Thyroid gland (tissue), 4 donors: ENCODE data around the gene TDO2. TPM values are rescaled to one million over a fixed set of nuclear protein-coding genes. Genes with fewer than 3 reads are reported as not detected.
"Not testable (repeated sequence)": the region's sequence is repeated elsewhere in the genome, so short reads cannot be mapped to it uniquely, and the experiment has no call there.

Source experiments
- DNase-seq, 2 donors: peaks; one replicate each; pipeline ENCODE4 v3.0.0-alpha.2; 2019
- H3K27ac ChIP-seq, 3 donors: fragments of 200-600 bp; sonication (generic); 1 replicate in 2 of 3; 2 replicates in 1 of 3; pipeline ENCODE4 v1.5.1; 2016 to 2019; ENCODE audit warnings: mild to moderate bottlenecking in 1 of 3, moderate library complexity in 1 of 3
- H3K27me3 ChIP-seq: fragments of 200-600 bp; sonication (generic); one replicate; pipeline ENCODE4 v1.5.1; 2019
- H3K36me3 ChIP-seq, 2 donors: fragments of 200-600 bp; sonication (generic); one replicate each; pipeline ENCODE4 v1.5.1; 2016 to 2019
- H3K4me1 ChIP-seq, 2 donors: fragments of 200-600 bp; sonication (generic); one replicate each; pipeline ENCODE4 v1.5.1; 2017 to 2019
- H3K4me3 ChIP-seq, 3 donors: fragments of 200-600 bp; sonication (generic); replicated peaks in 1 of 3; 1 replicate in 2 of 3; 2 replicates in 1 of 3; pipeline ENCODE4 v1.5.1; 2016; ENCODE audit warnings: mild to moderate bottlenecking in 1 of 3
- H3K9me3 ChIP-seq: fragments of 200-600 bp; sonication (generic); one replicate; pipeline ENCODE4 v1.5.1; 2017
- CTCF ChIP-seq, 6 experiments: fragments of 200-600 bp in 3 of 6; fragments of 450-650 bp in 3 of 6; sonication (generic) in 3 of 6; IDR thresholded peaks; one replicate each; pipeline ENCODE4 v1.5.1; 2016 to 2019; ENCODE audit warnings: antibody characterized with exemption in 6 of 6, mild to moderate bottlenecking in 2 of 6, inconsistent platforms in 1 of 6, moderate library complexity in 1 of 6
- POLR2A ChIP-seq, 2 donors: fragments of 450-650 bp; IDR thresholded peaks; one replicate each; pipeline ENCODE4 v1.6.1; 2017; ENCODE audit warnings: antibody characterized with exemption in 2 of 2, mild to moderate bottlenecking in 2 of 2, moderate library complexity in 1 of 2
- WGBS, 2 donors: methylation state at CpG; one replicate each; pipeline ENCODE4 v1.1.5; 2017; 5-methylcytosine and 5-hydroxymethylcytosine counted together
- intact Hi-C: fragments of 100-400 bp; cut with DNase I; formaldehyde crosslinking; loops from one replicate; pipeline ENCODE4 v1.15.1; 2023
- total RNA-seq, 4 donors: library from RNA; depleted of rRNA; stranded (reverse); fragments of >200 nt; gene quantifications; one replicate each; pipeline ENCODE4 v1.2.3, GENCODE V29; 2016

Gene TDO2
- total RNA-seq, 4 donors from 2014 or later: not detected

GRCh38 chr4:155930330-155930729 lies 26.8 kb downstream of the TDO2 start:
- no peak for TF ChIP-seq POLR2A (IDR thresholded peaks at IDR 0.05)
- TF ChIP-seq CTCF (IDR thresholded peaks at IDR 0.05): no peak

GRCh38 chr4:155931634-155932033 lies 28.1 kb downstream of the TDO2 start:
- Histone ChIP-seq H3K4me1 (no peaks in the 10 kb centered on the region), H3K36me3 (peaks cover 0 to 11% of the 10 kb centered on the region in 2 donors), H3K9me3 (no peaks in the 10 kb centered on the region), H3K27ac (no peak overlapping the region), H3K27me3 (no peaks in the 10 kb centered on the region), H3K4me3 (no peak overlapping the region)
- intact Hi-C loops: no loop called here
- TF ChIP-seq CTCF (IDR thresholded peaks at IDR 0.05) (no peak), POLR2A (IDR thresholded peaks at IDR 0.05) (no peak)
- DNase-seq: no peak
- WGBS, 2 donors: 96 to 98% methylated on average over 4 of the region's 4 CpGs

More at GRCh38 chr4:155930330-155930729, 26.8 kb downstream of the TDO2 start:
- Histone ChIP-seq H3K4me1 (no peaks in the 10 kb centered on the region), H3K9me3 (no peaks in the 10 kb centered on the region), H3K27ac (no peak overlapping the region), H3K4me3 (no peak overlapping the region), H3K27me3 (no peaks in the 10 kb centered on the region), H3K36me3 (peaks cover 0 to 16% of the 10 kb centered on the region in 2 donors)
- WGBS, 2 donors: 88 to 94% methylated on average over 2 of the region's 2 CpGs
- DNase-seq: no peak
- intact Hi-C loops: no loop called here

- H3K4me1 ChIP-seq, intact Hi-C loops, H3K4me3 ChIP-seq, H3K9me3 ChIP-seq, H3K27ac ChIP-seq, H3K36me3 ChIP-seq, H3K27me3 ChIP-seq, DNase-seq: not testable (repeated sequence)
- 93 to 97% methylated on average over 4 of the region's 4 CpGs for WGBS, 2 donors
These were observed 31.1 kb downstream of the TDO2 start for GRCh38 chr4:155934634-155935033.

GRCh38 chr4:155935389-155935986 lies 32.0 kb downstream of the TDO2 start:
- intact Hi-C loops: no loop called here
- no peak for TF ChIP-seq CTCF (IDR thresholded peaks at IDR 0.05)
- TF ChIP-seq POLR2A (IDR thresholded peaks at IDR 0.05): no peak
- Histone ChIP-seq H3K9me3 (no peaks in the 10 kb centered on the region), H3K27ac (no peak overlapping the region), H3K27me3 (no peaks in the 10 kb centered on the region), H3K4me1 (no peaks in the 10 kb centered on the region), H3K36me3 (peaks cover 6 to 10% of the 10 kb centered on the region in 2 donors), H3K4me3 (no peak overlapping the region)
- no peak for DNase-seq
- WGBS, 2 donors: 88% methylated on average over 4 of the region's 4 CpGs

- peaks cover 10 to 17% of the 10 kb centered on the region in 2 donors for H3K36me3 ChIP-seq
- no peak overlapping the region for H3K27ac ChIP-seq
- H3K4me3 ChIP-seq: no peak overlapping the region
- DNase-seq: no peak
- H3K27me3 ChIP-seq: no peaks in the 10 kb centered on the region
- no peak for TF ChIP-seq POLR2A (IDR thresholded peaks at IDR 0.05)
- TF ChIP-seq CTCF (IDR thresholded peaks at IDR 0.05): no peak
- no peaks in the 10 kb centered on the region for H3K4me1 ChIP-seq
- no peaks in the 10 kb centered on the region for H3K9me3 ChIP-seq
- 82 to 86% methylated on average over 6 of the region's 6 CpGs for WGBS, 2 donors
- intact Hi-C loops: no loop called here
These were observed 37.7 kb downstream of the TDO2 start for GRCh38 chr4:155941085-155941790.
